Upper lobe of left lung (tissue), 6 donors: ENCODE results near the gene ZNF766. TPM values are rescaled to one million over a fixed set of nuclear protein-coding genes. Genes with fewer than 3 reads are reported as not detected.

Source experiments
- ATAC-seq, 2 donors: fragments of 200-7000 bp; cut with Tn5 transposase; one replicate each; pipeline ENCODE4 v1.9.1; 2022; ENCODE audit warnings: mild to moderate bottlenecking in 2 of 2, moderate library complexity in 2 of 2; ENCODE audit not compliant: low FRiP score in 2 of 2
- DNase-seq, 2 donors: peaks; one replicate each; pipeline ENCODE4 v3.0.0-alpha.2; 2019 to 2020
- H3K27ac ChIP-seq, 4 donors: fragments of 200-600 bp; sonication (generic); one replicate each; pipeline ENCODE4 v1.5.1; 2016 to 2019
- H3K27me3 ChIP-seq, 4 donors: fragments of 200-600 bp; sonication (generic); one replicate each; pipeline ENCODE4 v1.5.1; 2017 to 2019
- H3K36me3 ChIP-seq, 4 donors: fragments of 200-600 bp; sonication (generic); one replicate each; pipeline ENCODE4 v1.5.1; 2016 to 2019
- H3K4me1 ChIP-seq, 4 donors: fragments of 200-600 bp; sonication (generic); one replicate each; pipeline ENCODE4 v1.5.1; 2018 to 2019
- H3K4me3 ChIP-seq, 4 donors: fragments of 200-600 bp; sonication (generic); one replicate each; pipeline ENCODE4 v1.5.1; 2017 to 2019; ENCODE audit warnings: mild to moderate bottlenecking in 2 of 4, moderate library complexity in 1 of 4
- H3K9me3 ChIP-seq, 4 donors: fragments of 200-600 bp; sonication (generic); one replicate each; pipeline ENCODE4 v1.5.1; 2018 to 2019
- EP300 ChIP-seq, 4 donors: sonication (generic); formaldehyde crosslinking; IDR thresholded peaks; one replicate each; pipeline ENCODE4 v1.5.1; 2017; ENCODE audit warnings: antibody characterized with exemption in 4 of 4, control low read depth in 2 of 4
- POLR2A ChIP-seq, 4 donors: fragments of 450-650 bp; IDR thresholded peaks; one replicate each; pipeline ENCODE4 v1.5.1; 2016 to 2017; ENCODE audit warnings: antibody characterized with exemption in 4 of 4, mild to moderate bottlenecking in 2 of 4
- POLR2AphosphoS5 ChIP-seq, 2 donors: sonication (generic); formaldehyde crosslinking; IDR thresholded peaks; one replicate each; pipeline ENCODE4 v1.5.1; 2017; ENCODE audit warnings: antibody characterized with exemption in 2 of 2
- WGBS, 2 donors: methylation state at CpG; one replicate each; pipeline ENCODE4 v1.1.5; 2017 to 2018; 5-methylcytosine and 5-hydroxymethylcytosine counted together
- total RNA-seq, 6 donors: library from RNA; depleted of rRNA in 4 of 6; stranded (reverse); fragments of >200 nt in 4 of 6; gene quantifications; one replicate each; pipeline versions ENCODE4 v1.1.0 to v1.2.1, GENCODE V29; 2016 to 2021
- TF ChIP-seq, protein P1 (sequence below), 6 experiments: fragments of 450-650 bp in 4 of 6; fragments of 200-600 bp in 2 of 6; sonication (generic) in 2 of 6; IDR thresholded peaks; one replicate each; pipeline ENCODE4 v1.5.1; 2016 to 2019; ENCODE audit warnings: antibody characterized with exemption in 6 of 6
- donor health status: DM: no; HTN: no; CAD: no; lungs with moderate emphysema.
- donor health status: DM: no; HTN: yes; CAD: no; lungs with severe emphysema.

The ZNF766 gene
- 10 to 100 TPM in 4 of 6 donors, 1 to 10 TPM in 2; 4.0 to 20.0 (median 14.7) TPM for total RNA-seq

DNA sequence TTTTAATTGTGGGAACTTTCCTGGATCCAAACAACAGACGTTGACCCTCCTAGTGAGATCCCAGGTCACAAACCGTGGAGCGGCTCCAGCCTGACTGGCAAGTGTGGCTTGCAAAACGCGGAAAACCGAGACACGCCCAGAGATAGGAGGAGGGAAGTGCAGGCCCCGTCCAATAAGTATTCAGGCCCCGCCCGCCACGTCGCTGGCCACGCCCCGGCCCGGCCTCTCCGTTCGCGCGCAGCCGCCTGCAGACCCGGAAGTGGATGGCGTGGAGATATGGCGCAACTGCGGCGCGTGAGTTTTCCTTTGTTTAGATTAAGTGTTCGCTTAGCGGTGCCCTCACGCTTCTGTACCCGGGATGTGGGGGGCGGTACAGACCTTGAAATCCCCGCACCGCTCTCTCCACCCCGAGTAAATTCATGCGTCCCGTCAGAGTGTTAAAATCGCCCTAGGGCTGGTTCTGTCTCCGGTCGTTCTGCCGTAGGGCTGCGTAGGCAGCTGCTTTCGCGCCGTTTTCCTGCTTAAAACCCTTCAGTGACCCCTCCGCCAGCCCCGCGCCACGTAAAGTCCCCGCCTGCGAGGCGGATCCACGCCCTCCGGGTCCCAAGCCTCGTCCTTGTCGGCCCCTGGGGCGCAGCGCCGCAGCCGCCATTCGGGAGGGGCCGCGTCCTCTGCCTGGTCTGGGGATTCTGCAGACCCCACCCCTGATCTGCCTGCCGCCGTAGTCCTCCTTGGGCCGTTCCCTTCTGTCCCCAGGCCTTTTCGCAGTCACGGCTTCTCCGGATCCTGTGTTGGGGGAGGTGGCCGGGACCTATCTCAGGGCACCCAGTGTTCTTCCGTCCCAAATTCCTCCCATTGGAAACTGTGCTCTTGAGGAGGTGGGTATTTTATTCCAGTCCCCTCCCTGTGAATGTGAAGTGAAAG is at the start of gene ZNF766:
ZNF766 (plus strand) TSS at position 250 of the 924 bp plus-strand sequence; CDS start at position 277, 27 bp downstream.
- WGBS, 2 donors = 0% methylated on average over 22 to 65 of the region's 70 CpGs
- Histone ChIP-seq H3K27ac (peak within 1 kb of the TSS; percentile 98 to 100 (median 98)), H3K9me3 (peaks cover 0 to 10% (median 0%) of the 10 kb centered on the region in 4 donors), H3K4me3 (peak within 1 kb of the TSS; percentile 81 to 97 (median 90)), H3K4me1 (peaks cover 12 to 19% (median 16%) of the 10 kb centered on the region in 4 donors), H3K36me3 (peaks cover 0 to 8% (median 3%) of the 10 kb centered on the region in 4 donors), H3K27me3 (no peaks in the 10 kb centered on the region)
- ATAC-seq (peak; percentile 99 to 100), DNase-seq (peak; percentile 97 to 100)
- TF ChIP-seq POLR2A (IDR thresholded peaks at IDR 0.05) = peak; percentile 43 to 91 (median 82)
- TF ChIP-seq, protein P1, sequence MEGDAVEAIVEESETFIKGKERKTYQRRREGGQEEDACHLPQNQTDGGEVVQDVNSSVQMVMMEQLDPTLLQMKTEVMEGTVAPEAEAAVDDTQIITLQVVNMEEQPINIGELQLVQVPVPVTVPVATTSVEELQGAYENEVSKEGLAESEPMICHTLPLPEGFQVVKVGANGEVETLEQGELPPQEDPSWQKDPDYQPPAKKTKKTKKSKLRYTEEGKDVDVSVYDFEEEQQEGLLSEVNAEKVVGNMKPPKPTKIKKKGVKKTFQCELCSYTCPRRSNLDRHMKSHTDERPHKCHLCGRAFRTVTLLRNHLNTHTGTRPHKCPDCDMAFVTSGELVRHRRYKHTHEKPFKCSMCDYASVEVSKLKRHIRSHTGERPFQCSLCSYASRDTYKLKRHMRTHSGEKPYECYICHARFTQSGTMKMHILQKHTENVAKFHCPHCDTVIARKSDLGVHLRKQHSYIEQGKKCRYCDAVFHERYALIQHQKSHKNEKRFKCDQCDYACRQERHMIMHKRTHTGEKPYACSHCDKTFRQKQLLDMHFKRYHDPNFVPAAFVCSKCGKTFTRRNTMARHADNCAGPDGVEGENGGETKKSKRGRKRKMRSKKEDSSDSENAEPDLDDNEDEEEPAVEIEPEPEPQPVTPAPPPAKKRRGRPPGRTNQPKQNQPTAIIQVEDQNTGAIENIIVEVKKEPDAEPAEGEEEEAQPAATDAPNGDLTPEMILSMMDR (IDR thresholded peaks at IDR 0.05) = peak in 2 of 6 experiments; percentile 13 to 26
- TF ChIP-seq EP300 (IDR thresholded peaks at IDR 0.05) = peak in 1 of 4 donors; percentile 57
- peak; percentile 93 to 94 for TF ChIP-seq POLR2AphosphoS5 (IDR thresholded peaks at IDR 0.05)

DNA sequence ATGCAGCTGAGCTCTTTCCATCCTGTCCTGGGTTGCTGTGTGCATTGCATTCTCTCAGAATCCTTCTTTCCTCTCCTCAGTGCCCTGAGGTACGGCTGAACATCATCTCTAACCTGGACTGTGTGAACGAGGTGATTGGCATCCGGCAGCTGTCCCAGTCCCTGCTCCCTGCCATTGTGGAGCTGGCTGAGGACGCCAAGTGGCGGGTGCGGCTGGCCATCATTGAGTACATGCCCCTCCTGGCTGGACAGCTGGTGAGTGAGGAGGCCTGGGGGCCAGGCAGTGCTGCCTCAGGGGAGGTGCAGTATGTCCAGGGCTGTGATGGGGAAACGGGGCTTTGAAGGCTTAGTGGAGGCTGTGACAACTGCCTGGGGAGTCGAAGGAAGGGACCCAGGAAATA is 49.8 kb upstream of the ZNF766 start:
- ATAC-seq (no peak), DNase-seq (peak in 1 of 2 donors; percentile 41)
- no peak overlapping the region for H3K27ac ChIP-seq
- peaks cover 75 to 100% (median 97%) of the 10 kb centered on the region in 4 donors for H3K36me3 ChIP-seq
- H3K4me1 ChIP-seq = no peaks in the 10 kb centered on the region
- no peaks in the 10 kb centered on the region for H3K9me3 ChIP-seq
- H3K4me3 ChIP-seq = no peak overlapping the region
- 95 to 99% methylated on average over 7 to 8 of the region's 8 CpGs for WGBS, 2 donors
- TF ChIP-seq POLR2AphosphoS5 (IDR thresholded peaks at IDR 0.05) (no peak), EP300 (IDR thresholded peaks at IDR 0.05) (no peak), POLR2A (IDR thresholded peaks at IDR 0.05) (no peak)
- TF ChIP-seq, protein P1 (IDR thresholded peaks at IDR 0.05) = no peak
- H3K27me3 ChIP-seq = no peaks in the 10 kb centered on the region

GRCh38 chr19:52221031-52221430 is 48.4 kb upstream of the ZNF766 start:
- Histone ChIP-seq H3K36me3 (peaks cover 73 to 100% (median 95%) of the 10 kb centered on the region in 4 donors), H3K4me1 (no peaks in the 10 kb centered on the region)
- WGBS, 2 donors = 97 to 100% methylated on average over 5 to 6 of the region's 6 CpGs

GRCh38 chr19:52221831-52222375 is 47.5 kb upstream of the ZNF766 start:
- no peak for ATAC-seq
- H3K27ac ChIP-seq = no peak overlapping the region
- H3K4me3 ChIP-seq = no peak overlapping the region
- H3K27me3 ChIP-seq = no peaks in the 10 kb centered on the region
- no peaks in the 10 kb centered on the region for H3K4me1 ChIP-seq
- no peaks in the 10 kb centered on the region for H3K9me3 ChIP-seq
- H3K36me3 ChIP-seq = peaks cover 75 to 100% (median 95%) of the 10 kb centered on the region in 4 donors
- WGBS, 2 donors = 95 to 97% methylated on average over 6 to 7 of the region's 7 CpGs
- no peak for TF ChIP-seq POLR2AphosphoS5 (IDR thresholded peaks at IDR 0.05)
- TF ChIP-seq EP300 (IDR thresholded peaks at IDR 0.05) = no peak
- TF ChIP-seq, protein P1 (IDR thresholded peaks at IDR 0.05) = no peak
- TF ChIP-seq POLR2A (IDR thresholded peaks at IDR 0.05) = no peak
- DNase-seq = no peak

More at GRCh38 chr19:52221031-52221430, 48.4 kb upstream of the ZNF766 start:
- no peak for TF ChIP-seq EP300 (IDR thresholded peaks at IDR 0.05)
- TF ChIP-seq POLR2A (IDR thresholded peaks at IDR 0.05) = no peak
- no peak for TF ChIP-seq POLR2AphosphoS5 (IDR thresholded peaks at IDR 0.05)
- TF ChIP-seq, protein P1 (IDR thresholded peaks at IDR 0.05) = no peak
- no peaks in the 10 kb centered on the region for H3K27me3 ChIP-seq
- DNase-seq (no peak), ATAC-seq (no peak)
- H3K27ac ChIP-seq = no peak overlapping the region
- H3K4me3 ChIP-seq = no peak overlapping the region
- no peaks in the 10 kb centered on the region for H3K9me3 ChIP-seq
